Adrenal gland (tissue), 12 donors: ENCODE data around the gene GPR68. TPM values are rescaled to one million over a fixed set of nuclear protein-coding genes. Genes with fewer than 3 reads are reported as not detected.

Experiments
- DNase-seq, 7 donors: peaks; one replicate each; pipeline ENCODE4 v3.0.0-alpha.2; 2019 to 2020
- H3K27ac ChIP-seq, 5 donors: fragments of 200-600 bp; sonication (generic) in 4 of 5; 1 replicate in 3 of 5; 2 replicates in 2 of 5; pipeline versions ENCODE4 v1.5.1 to v1.8.0; 2016 to 2020; ENCODE audit warnings: mild to moderate bottlenecking in 1 of 5
- H3K27me3 ChIP-seq: fragments of 200-600 bp; 2 replicates; pipeline ENCODE4 v1.8.0; 2021
- H3K36me3 ChIP-seq, 2 donors: fragments of 200-600 bp; replicated peaks in 1 of 2; 1 replicate in 1 of 2; 2 replicates in 1 of 2; pipeline versions ENCODE4 v1.5.1 to v1.8.0; 2018 to 2022
- H3K4me1 ChIP-seq, 2 donors: fragments of 200-600 bp; replicated peaks in 1 of 2; 1 replicate in 1 of 2; 2 replicates in 1 of 2; pipeline versions ENCODE4 v1.5.1 to v1.8.0; 2018 to 2021
- H3K4me3 ChIP-seq, 4 donors: fragments of 200-600 bp; sonication (generic) in 3 of 4; one replicate each; pipeline ENCODE4 v1.5.1; 2016 to 2018
- H3K9me3 ChIP-seq, 3 donors: fragments of 200-600 bp; sonication (generic) in 1 of 3; replicated peaks in 1 of 3; 1 replicate in 2 of 3; 2 replicates in 1 of 3; pipeline versions ENCODE4 v1.5.1 to v1.8.0; 2016 to 2021
- CTCF ChIP-seq, 6 experiments: fragments of 450-650 bp in 4 of 6; fragments of 200-600 bp in 2 of 6; sonication (generic) in 1 of 6; IDR thresholded peaks; 1 replicate in 5 of 6; 2 replicates in 1 of 6; pipeline versions ENCODE4 v1.5.1 to v1.8.0; 2016 to 2021; ENCODE audit warnings: antibody characterized with exemption in 6 of 6, mild to moderate bottlenecking in 2 of 6, moderate library complexity in 1 of 6
- POLR2A ChIP-seq, 2 donors: fragments of 450-650 bp; IDR thresholded peaks; one replicate each; pipeline ENCODE4 v1.6.1; 2017; ENCODE audit warnings: antibody characterized with exemption in 2 of 2, mild to moderate bottlenecking in 2 of 2, moderate library complexity in 1 of 2
- WGBS, 4 donors: extraction: QIAGEN DNeasy Blood & Tissue Kit in 2 of 4; methylation state at CpG; one replicate each; pipeline versions ENCODE4 v1.1.5 to v1.1.7; 2013 to 2017; 5-methylcytosine and 5-hydroxymethylcytosine counted together
- intact Hi-C, 2 donors: fragments of 100-400 bp; cut with DNase I; formaldehyde crosslinking; loops; one replicate each; pipeline versions ENCODE4 v1.14.1 to v1.15.0; 2022 to 2023
- polyA plus RNA-seq, 3 donors: library from polyadenylated mRNA; stranded (reverse); fragments of 200-250 nt in 2 of 3; fragments of 350-450 nt in 1 of 3; fragmentation: Illumina TruSeq in 1 of 3; extraction: RNeasy Lipid Tissue Mini Kit (QIAGEN cat#74804) in 1 of 3; gene quantifications; one replicate each; pipeline ENCODE4 v1.2.3, GENCODE V29; 2013 to 2014
- total RNA-seq, 9 donors: library from RNA; depleted of rRNA in 4 of 9; stranded (reverse); fragments of >200 nt in 4 of 9; fragments of 120-200 nt in 1 of 9; fragmentation: NEBNext Ultra II Directional in 1 of 9; extraction: Animal tissue kit (Norgen Biotek cat#: 25700) in 1 of 9; gene quantifications; one replicate each; pipeline versions ENCODE4 v1.1.0 to v1.2.4, GENCODE V29; 2013 to 2023
- donor health status: healthy with polysubstance abuse.
- donor health status: Bipolar disorder and iron deficiency.
- donor health status: DM: yes; HTN: yes; CAD: no.
- donor health status: DM: no; HTN: no; CAD: no.
- donor health status: DM: no; HTN: no; CAD: no.
- donor health status: DM: yes; HTN: yes; CAD: no.

The GPR68 gene
- total and polyA plus RNA-seq, 12 donors: 0.28 to 4.5 (median 1.0) TPM; not detected in 1

GRCh38 chr14:91291786-91292405 lies 47.4 kb upstream of the GPR68 start:
- no peaks in the 10 kb centered on the region for H3K9me3 ChIP-seq
- no peaks in the 10 kb centered on the region for H3K36me3 ChIP-seq
- no peak overlapping the region for H3K4me3 ChIP-seq
- TF ChIP-seq POLR2A (IDR thresholded peaks at IDR 0.05): no peak
- TF ChIP-seq CTCF (IDR thresholded peaks at IDR 0.05): no peak
- no peaks in the 10 kb centered on the region for H3K4me1 ChIP-seq
- no peaks in the 10 kb centered on the region for H3K27me3 ChIP-seq
- intact Hi-C loops: loop anchor here in 1 of 2 donors (5.0 kb wide), 1 partner anchor 390 kb away; no protein-coding TSS in a partner anchor
- H3K27ac ChIP-seq: no peak overlapping the region
- WGBS, 4 donors: 94 to 97% (median 95%) methylated on average over 18 to 21 of the region's 21 CpGs
- DNase-seq: no peak

DNA sequence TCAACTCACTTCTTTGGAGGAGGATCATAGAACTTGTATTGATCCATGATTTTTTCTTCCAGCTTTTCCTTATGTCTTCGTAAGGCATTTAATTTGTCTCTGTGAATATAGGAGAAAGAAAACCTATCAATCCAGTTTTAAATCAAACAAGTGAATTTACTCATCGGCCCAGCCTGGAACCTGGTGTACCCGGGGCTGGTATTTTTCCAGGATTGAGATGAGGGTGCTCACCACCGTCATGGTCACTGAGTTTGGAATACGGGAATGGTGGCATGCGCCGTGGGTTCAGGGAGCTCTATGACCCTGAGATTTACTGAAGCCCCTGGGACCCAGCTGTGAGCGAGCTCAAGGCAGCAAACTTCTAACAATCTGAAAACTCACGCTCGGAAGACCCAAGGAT lies 46.5 kb upstream of the GPR68 start:
- no peaks in the 10 kb centered on the region for H3K4me1 ChIP-seq
- no peak for TF ChIP-seq CTCF (IDR thresholded peaks at IDR 0.05)
- no peaks in the 10 kb centered on the region for H3K27me3 ChIP-seq
- H3K36me3 ChIP-seq: no peaks in the 10 kb centered on the region
- H3K4me3 ChIP-seq: no peak overlapping the region
- H3K9me3 ChIP-seq: no peaks in the 10 kb centered on the region
- DNase-seq: no peak
- H3K27ac ChIP-seq: no peak overlapping the region
- intact Hi-C loops: loop anchor here in 1 of 2 donors (5.0 kb wide), 1 partner anchor 389 kb away; no protein-coding TSS in a partner anchor
- WGBS, 4 donors: 82 to 92% (median 89%) methylated on average over 10 of the region's 10 CpGs

DNA sequence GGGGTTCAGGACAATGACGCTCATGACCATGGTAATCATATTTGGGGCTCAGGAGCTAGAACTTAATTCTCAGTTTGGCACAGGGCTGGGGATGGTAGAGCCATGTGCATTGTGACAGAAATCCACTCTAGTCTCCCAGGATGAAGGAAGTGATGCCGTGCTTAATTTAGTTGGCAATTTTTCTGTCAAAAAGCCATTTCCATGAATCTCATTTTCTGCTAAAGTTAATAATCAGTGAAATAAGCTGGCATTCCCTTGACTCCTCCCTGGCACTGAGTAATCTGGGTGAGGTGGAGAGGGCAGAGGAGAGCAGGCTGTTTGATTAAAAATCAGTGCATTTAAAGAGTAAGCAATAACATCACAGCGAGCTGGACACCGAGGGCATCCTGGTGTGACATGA lies 45.0 kb upstream of the GPR68 start:
- no peak for DNase-seq

DNA sequence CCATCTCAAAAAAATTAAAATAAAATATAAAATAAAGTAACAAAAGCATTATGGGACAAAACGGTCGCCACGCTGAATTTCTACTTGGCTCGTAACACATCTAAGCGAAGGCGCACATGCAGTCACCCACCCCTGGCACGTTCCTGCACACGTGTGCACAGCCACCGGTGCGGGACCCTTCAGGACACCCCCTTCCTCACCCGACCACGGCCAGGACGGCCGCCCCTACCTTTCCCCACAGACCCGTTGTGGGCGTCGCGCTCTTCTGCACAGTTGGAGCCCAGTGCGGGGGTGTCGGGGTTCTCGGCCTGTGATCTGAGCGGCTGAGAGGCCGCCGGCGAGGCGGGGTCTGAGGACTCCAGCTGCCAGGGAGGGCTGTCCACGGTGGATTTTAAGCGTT lies 44.4 kb upstream of the GPR68 start:
- Histone ChIP-seq H3K9me3 (no peaks in the 10 kb centered on the region), H3K27me3 (no peaks in the 10 kb centered on the region), H3K4me1 (no peaks in the 10 kb centered on the region), H3K27ac (no peak overlapping the region), H3K36me3 (no peaks in the 10 kb centered on the region), H3K4me3 (no peak overlapping the region)
- intact Hi-C loops: loop anchor here (5.0 kb wide), 1 partner anchor 112 kb away; no protein-coding TSS in a partner anchor
- whole genome bisulfite sequencing, 4 donors: 92 to 98% (median 94%) methylated on average over 26 to 28 of the region's 28 CpGs
- DNase-seq: no peak
- no peak for TF ChIP-seq POLR2A (IDR thresholded peaks at IDR 0.05)
- TF ChIP-seq CTCF (IDR thresholded peaks at IDR 0.05): no peak

More for the DNA sequence above, 45.0 kb upstream of the GPR68 start:
- Histone ChIP-seq H3K4me3 (no peak overlapping the region), H3K27ac (no peak overlapping the region), H3K4me1 (no peaks in the 10 kb centered on the region), H3K9me3 (no peaks in the 10 kb centered on the region), H3K36me3 (no peaks in the 10 kb centered on the region), H3K27me3 (no peaks in the 10 kb centered on the region)
- TF ChIP-seq CTCF (IDR thresholded peaks at IDR 0.05) (no peak), POLR2A (IDR thresholded peaks at IDR 0.05) (no peak)
- intact Hi-C loops: loop anchor here (5.0 kb wide), 1 partner anchor 112 kb away; no protein-coding TSS in a partner anchor
- WGBS, 4 donors: 84 to 96% (median 88%) methylated on average over 4 of the region's 4 CpGs
